ENCODE results near the gene PRAME.

PRAME gene

DNA sequence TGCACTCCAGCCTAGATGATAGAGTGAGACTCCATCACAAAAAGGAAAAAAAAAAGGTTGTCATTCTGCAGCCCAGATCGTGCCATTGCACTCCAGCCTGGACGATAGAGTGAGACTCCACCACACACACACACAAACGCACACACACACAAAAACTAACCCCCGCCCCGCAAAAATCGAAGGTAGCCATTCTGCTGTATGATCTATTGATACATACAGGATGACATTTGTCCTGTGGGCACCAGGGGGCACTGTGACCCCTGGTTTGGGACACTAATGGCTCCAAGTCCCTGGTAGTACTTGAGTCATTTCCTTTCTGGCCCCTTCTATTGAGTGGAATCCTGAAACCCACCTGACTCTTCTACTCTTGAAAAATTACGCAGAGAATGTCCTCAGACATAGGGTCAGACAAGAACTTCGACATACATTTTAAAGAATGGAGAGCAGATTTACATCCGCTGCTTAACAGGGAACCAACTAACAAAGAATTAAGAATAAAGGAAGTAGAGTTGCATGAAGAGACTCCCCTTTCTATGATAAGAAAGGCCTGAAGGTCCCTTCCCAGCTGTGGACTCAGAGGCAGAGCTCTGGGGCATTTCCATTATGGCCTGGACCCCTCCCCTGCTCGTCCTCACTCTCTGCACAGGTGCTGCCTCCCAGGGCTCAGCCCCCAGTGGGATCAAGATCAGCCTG is 35.0 kb upstream of the PRAME start:
- TF ChIP-seq TOX (CRISPR knock-in tag; IDR thresholded peaks at IDR 0.05; ENCODE audit: borderline replicate concordance) (no peak), ZFP30 (CRISPR knock-in tag; IDR thresholded peaks at IDR 0.05) (no peak), ARNTL (CRISPR knock-in tag; IDR thresholded peaks at IDR 0.05; ENCODE audit: borderline replicate concordance, low read depth) (no peak), BACH2 (CRISPR knock-in tag; IDR thresholded peaks at IDR 0.05; ENCODE audit: borderline replicate concordance) (no peak), PPARA (CRISPR knock-in tag; IDR thresholded peaks at IDR 0.05; ENCODE audit: borderline replicate concordance) (no peak; the same call in 1 of the 2 replicates), RARB (CRISPR knock-in tag; IDR thresholded peaks at IDR 0.05) (no peak), TCF4 (CRISPR knock-in tag; IDR thresholded peaks at IDR 0.05; ENCODE audit: borderline replicate concordance) (no peak), ESRRG (CRISPR knock-in tag; IDR thresholded peaks at IDR 0.05) (no peak), ZC3H10 (CRISPR knock-in tag; IDR thresholded peaks at IDR 0.05) (no peak), CSDC2 (CRISPR knock-in tag; IDR thresholded peaks at IDR 0.05) (no peak), ISL1 (CRISPR knock-in tag; IDR thresholded peaks at IDR 0.05) (no peak)
- TF ChIP-seq, protein P1, sequence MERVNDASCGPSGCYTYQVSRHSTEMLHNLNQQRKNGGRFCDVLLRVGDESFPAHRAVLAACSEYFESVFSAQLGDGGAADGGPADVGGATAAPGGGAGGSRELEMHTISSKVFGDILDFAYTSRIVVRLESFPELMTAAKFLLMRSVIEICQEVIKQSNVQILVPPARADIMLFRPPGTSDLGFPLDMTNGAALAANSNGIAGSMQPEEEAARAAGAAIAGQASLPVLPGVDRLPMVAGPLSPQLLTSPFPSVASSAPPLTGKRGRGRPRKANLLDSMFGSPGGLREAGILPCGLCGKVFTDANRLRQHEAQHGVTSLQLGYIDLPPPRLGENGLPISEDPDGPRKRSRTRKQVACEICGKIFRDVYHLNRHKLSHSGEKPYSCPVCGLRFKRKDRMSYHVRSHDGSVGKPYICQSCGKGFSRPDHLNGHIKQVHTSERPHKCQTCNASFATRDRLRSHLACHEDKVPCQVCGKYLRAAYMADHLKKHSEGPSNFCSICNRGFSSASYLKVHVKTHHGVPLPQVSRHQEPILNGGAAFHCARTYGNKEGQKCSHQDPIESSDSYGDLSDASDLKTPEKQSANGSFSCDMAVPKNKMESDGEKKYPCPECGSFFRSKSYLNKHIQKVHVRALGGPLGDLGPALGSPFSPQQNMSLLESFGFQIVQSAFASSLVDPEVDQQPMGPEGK (CRISPR knock-in tag; IDR thresholded peaks at IDR 0.05; ENCODE audit: borderline replicate concordance) = no peak
- TF ChIP-seq, protein P2, sequence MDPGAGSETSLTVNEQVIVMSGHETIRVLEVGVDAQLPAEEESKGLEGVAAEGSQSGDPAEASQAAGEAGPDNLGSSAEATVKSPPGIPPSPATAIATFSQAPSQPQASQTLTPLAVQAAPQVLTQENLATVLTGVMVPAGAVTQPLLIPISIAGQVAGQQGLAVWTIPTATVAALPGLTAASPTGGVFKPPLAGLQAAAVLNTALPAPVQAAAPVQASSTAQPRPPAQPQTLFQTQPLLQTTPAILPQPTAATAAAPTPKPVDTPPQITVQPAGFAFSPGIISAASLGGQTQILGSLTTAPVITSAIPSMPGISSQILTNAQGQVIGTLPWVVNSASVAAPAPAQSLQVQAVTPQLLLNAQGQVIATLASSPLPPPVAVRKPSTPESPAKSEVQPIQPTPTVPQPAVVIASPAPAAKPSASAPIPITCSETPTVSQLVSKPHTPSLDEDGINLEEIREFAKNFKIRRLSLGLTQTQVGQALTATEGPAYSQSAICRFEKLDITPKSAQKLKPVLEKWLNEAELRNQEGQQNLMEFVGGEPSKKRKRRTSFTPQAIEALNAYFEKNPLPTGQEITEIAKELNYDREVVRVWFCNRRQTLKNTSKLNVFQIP (CRISPR knock-in tag; IDR thresholded peaks at IDR 0.05; ENCODE audit: borderline replicate concordance, low read depth) = no peak
- peak; percentile 86 for ATAC-seq

DNA sequence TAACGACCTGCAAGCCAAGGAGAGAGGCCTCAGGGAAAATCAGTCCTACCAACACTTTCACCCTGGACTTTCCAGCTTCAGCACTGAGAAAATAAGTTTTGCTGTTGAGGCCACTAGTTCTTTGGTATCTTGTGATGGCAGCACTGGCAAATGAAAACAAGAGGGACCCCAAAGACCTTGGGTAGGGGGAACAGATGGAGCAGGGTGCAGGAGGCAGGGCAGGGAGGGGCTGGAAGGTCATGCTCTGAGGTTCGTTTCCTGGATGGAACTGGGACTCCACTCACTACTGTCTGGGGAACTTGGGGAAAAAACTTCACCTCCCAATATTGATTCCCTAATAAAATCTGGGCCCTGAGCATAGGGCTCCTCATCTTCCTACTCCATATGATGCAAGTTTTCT is 34.2 kb upstream of the PRAME start:
- no peak for ATAC-seq
- TF ChIP-seq ARNTL (CRISPR knock-in tag; IDR thresholded peaks at IDR 0.05; ENCODE audit: borderline replicate concordance, low read depth) (no peak), ZC3H10 (CRISPR knock-in tag; IDR thresholded peaks at IDR 0.05) (no peak), TOX (CRISPR knock-in tag; IDR thresholded peaks at IDR 0.05; ENCODE audit: borderline replicate concordance) (no peak), ZNF70 (CRISPR knock-in tag; IDR thresholded peaks at IDR 0.05) (no peak), SNAI2 (CRISPR knock-in tag; IDR thresholded peaks at IDR 0.05) (no peak), CSDC2 (CRISPR knock-in tag; IDR thresholded peaks at IDR 0.05) (no peak), OSR1 (CRISPR knock-in tag; IDR thresholded peaks at IDR 0.05) (no peak), PPARA (CRISPR knock-in tag; IDR thresholded peaks at IDR 0.05; ENCODE audit: borderline replicate concordance) (no peak)
- TF ChIP-seq, protein P3, sequence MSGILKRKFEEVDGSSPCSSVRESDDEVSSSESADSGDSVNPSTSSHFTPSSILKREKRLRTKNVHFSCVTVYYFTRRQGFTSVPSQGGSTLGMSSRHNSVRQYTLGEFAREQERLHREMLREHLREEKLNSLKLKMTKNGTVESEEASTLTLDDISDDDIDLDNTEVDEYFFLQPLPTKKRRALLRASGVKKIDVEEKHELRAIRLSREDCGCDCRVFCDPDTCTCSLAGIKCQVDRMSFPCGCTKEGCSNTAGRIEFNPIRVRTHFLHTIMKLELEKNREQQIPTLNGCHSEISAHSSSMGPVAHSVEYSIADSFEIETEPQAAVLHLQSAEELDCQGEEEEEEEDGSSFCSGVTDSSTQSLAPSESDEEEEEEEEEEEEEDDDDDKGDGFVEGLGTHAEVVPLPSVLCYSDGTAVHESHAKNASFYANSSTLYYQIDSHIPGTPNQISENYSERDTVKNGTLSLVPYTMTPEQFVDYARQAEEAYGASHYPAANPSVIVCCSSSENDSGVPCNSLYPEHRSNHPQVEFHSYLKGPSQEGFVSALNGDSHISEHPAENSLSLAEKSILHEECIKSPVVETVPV (CRISPR knock-in tag; IDR thresholded peaks at IDR 0.05) = no peak

DNA sequence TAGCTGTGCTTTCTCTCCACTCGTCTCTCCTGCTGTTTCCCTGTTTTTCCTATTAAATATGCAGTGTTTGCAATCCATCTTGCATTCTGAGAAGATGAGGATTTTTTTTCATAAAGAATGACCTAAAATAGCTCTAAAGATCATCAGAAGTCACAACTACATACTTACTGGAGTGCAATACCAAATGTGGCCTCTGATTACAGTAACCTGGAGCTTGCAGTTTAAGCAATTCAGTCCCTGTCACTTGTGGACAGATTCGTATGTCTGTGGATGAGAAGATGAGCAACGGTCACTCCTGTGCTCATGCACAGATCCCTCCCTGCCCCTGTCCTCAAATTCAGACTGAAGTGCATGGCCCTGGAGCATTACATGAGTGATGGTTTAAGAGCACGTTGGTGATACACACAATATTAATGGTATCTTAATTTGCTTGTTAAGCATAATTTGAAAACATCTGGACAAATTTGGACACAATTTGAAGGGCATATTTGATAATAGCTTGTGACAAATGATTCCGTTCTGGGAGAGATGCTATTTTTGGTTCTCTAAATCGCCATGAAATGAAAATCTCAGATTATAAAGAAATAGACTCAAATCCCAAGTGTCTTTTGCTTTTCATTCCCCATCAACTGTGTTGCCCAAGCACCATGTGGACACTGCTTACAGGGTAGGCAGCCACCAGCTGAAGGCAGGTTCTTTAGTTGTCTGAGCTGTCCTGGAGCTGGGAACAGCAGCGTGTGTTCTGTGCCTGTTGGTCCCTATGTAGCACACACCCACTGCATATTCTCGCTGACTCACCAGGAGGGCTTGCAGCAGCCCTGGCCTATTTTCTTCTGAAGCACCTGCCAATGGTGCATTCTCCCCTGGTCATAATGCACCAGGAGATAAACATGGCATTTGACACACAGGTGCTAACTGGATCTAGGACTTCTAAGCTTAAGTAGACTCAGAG is 32.6 kb upstream of the PRAME start:
- ATAC-seq = peak; percentile 40; the same call in 2 of the 3 replicates
- no peak for TF ChIP-seq CSDC2 (CRISPR knock-in tag; IDR thresholded peaks at IDR 0.05)
- TF ChIP-seq, protein P2 (CRISPR knock-in tag; IDR thresholded peaks at IDR 0.05; ENCODE audit: borderline replicate concordance, low read depth) = no peak
- no peak for TF ChIP-seq TCF4 (CRISPR knock-in tag; IDR thresholded peaks at IDR 0.05; ENCODE audit: borderline replicate concordance)
- no peak for TF ChIP-seq RARB (CRISPR knock-in tag; IDR thresholded peaks at IDR 0.05)
- TF ChIP-seq ARNTL (CRISPR knock-in tag; IDR thresholded peaks at IDR 0.05; ENCODE audit: borderline replicate concordance, low read depth) = no peak
- no peak for TF ChIP-seq BACH2 (CRISPR knock-in tag; IDR thresholded peaks at IDR 0.05; ENCODE audit: borderline replicate concordance)
- no peak for TF ChIP-seq ISL1 (CRISPR knock-in tag; IDR thresholded peaks at IDR 0.05)
- TF ChIP-seq, protein P4, sequence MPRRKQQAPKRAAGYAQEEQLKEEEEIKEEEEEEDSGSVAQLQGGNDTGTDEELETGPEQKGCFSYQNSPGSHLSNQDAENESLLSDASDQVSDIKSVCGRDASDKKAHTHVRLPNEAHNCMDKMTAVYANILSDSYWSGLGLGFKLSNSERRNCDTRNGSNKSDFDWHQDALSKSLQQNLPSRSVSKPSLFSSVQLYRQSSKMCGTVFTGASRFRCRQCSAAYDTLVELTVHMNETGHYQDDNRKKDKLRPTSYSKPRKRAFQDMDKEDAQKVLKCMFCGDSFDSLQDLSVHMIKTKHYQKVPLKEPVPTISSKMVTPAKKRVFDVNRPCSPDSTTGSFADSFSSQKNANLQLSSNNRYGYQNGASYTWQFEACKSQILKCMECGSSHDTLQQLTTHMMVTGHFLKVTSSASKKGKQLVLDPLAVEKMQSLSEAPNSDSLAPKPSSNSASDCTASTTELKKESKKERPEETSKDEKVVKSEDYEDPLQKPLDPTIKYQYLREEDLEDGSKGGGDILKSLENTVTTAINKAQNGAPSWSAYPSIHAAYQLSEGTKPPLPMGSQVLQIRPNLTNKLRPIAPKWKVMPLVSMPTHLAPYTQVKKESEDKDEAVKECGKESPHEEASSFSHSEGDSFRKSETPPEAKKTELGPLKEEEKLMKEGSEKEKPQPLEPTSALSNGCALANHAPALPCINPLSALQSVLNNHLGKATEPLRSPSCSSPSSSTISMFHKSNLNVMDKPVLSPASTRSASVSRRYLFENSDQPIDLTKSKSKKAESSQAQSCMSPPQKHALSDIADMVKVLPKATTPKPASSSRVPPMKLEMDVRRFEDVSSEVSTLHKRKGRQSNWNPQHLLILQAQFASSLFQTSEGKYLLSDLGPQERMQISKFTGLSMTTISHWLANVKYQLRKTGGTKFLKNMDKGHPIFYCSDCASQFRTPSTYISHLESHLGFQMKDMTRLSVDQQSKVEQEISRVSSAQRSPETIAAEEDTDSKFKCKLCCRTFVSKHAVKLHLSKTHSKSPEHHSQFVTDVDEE (CRISPR knock-in tag; IDR thresholded peaks at IDR 0.05) = no peak
- no peak for TF ChIP-seq PPARA (CRISPR knock-in tag; IDR thresholded peaks at IDR 0.05; ENCODE audit: borderline replicate concordance)
- no peak for TF ChIP-seq ZC3H10 (CRISPR knock-in tag; IDR thresholded peaks at IDR 0.05)
- no peak for TF ChIP-seq GLIS3 (CRISPR knock-in tag; IDR thresholded peaks at IDR 0.05)
- TF ChIP-seq ZFP30 (CRISPR knock-in tag; IDR thresholded peaks at IDR 0.05) = no peak
- no peak for TF ChIP-seq ZNF70 (CRISPR knock-in tag; IDR thresholded peaks at IDR 0.05)
- TF ChIP-seq ZNF8 (CRISPR knock-in tag; IDR thresholded peaks at IDR 0.05) = no peak
